Stimulated activated CD8-positive, alpha-beta memory T cell treated with anti-CD3 and anti-CD28 coated beads, Interleukin-4, amount 100 ng/mL, for 24 hours (primary cell): ENCODE results near the gene SBNO2.

ENCODE experiments used
- DNase-seq: peaks from one replicate; pipeline ENCODE4 v3.0.0-alpha.2; 2020; ENCODE audit warnings: low read depth

Gene SBNO2

GRCh38 chr19:1087813-1088415, 86.2 kb downstream of the SBNO2 start:
- DNase-seq = no peak

GRCh38 chr19:1086613-1087012, 87.5 kb downstream of the SBNO2 start:
- DNase-seq = no peak

- DNase-seq = no peak
These were observed 88.2 kb downstream of the SBNO2 start for GRCh38 chr19:1085676-1086442.

- DNase-seq = no peak
These were observed 88.9 kb downstream of the SBNO2 start for GRCh38 chr19:1085053-1085658.

- no peak for DNase-seq
These were observed 89.8 kb downstream of the SBNO2 start for GRCh38 chr19:1084024-1084868.

- DNase-seq = no peak
These were observed 90.9 kb downstream of the SBNO2 start for GRCh38 chr19:1082928-1083816.

- no peak for DNase-seq
These were observed 91.7 kb downstream of the SBNO2 start for GRCh38 chr19:1082165-1082927.

- no peak for DNase-seq
These were observed 92.5 kb downstream of the SBNO2 start for GRCh38 chr19:1081301-1082164.

GRCh38 chr19:1080360-1081161, 93.5 kb downstream of the SBNO2 start:
- DNase-seq = no peak

- peak; percentile 63 for DNase-seq
These were observed 94.4 kb downstream of the SBNO2 start for GRCh38 chr19:1079566-1080111.

- peak; percentile 84 for DNase-seq
These were observed 97.1 kb downstream of the SBNO2 start for GRCh38 chr19:1076951-1077350.

GRCh38 chr19:1076046-1076386, 98.1 kb downstream of the SBNO2 start:
- no peak for DNase-seq

- DNase-seq = peak; percentile 76
These were observed 99.4 kb downstream of the SBNO2 start for GRCh38 chr19:1074544-1075283.

GRCh38 chr19:1073956-1074517, 100.0 kb downstream of the SBNO2 start:
- DNase-seq = no peak

GRCh38 chr19:1073063-1073955, 100.8 kb downstream of the SBNO2 start:
- DNase-seq = no peak

GRCh38 chr19:1072371-1073015, 101.6 kb downstream of the SBNO2 start:
- no peak for DNase-seq
